Keratinocyte (primary cell): ENCODE measurements around the gene SAGE1. TPM values are rescaled to one million over a fixed set of nuclear protein-coding genes. Genes with fewer than 3 reads are reported as not detected.

Experiments used
- DNase-seq: peaks from one replicate; pipeline ENCODE4 v3.0.0-alpha.2; 2011; ENCODE audit warnings: low read depth, missing footprints, low spot score
- FAIRE-seq: peaks from 2 replicates; lab custom pipeline; 2011; peaks lifted over from hg19 to GRCh38; lab: Jason Lieb, UNC
- H2AFZ ChIP-seq: 2 replicates; pipeline ENCODE4 v1.6.0; 2012; ENCODE audit warnings: low read length, control low read depth, inconsistent platforms; ENCODE audit not compliant: control insufficient read depth
- H3K27ac ChIP-seq: 2 replicates; pipeline ENCODE4 v1.5.1; 2011; ENCODE audit warnings: low read length; ENCODE audit not compliant: control insufficient read depth, insufficient read depth
- H3K27me3 ChIP-seq: 3 replicates; pipeline ENCODE4 v1.6.0; 2011; ENCODE audit warnings: low read length; ENCODE audit not compliant: control insufficient read depth, insufficient read depth; ENCODE audit errors: extremely low read depth
- H3K36me3 ChIP-seq, 2 experiments: 2 replicates in 1 of 2; 3 replicates in 1 of 2; pipeline ENCODE4 v1.5.1; 2011; ENCODE audit warnings: low read length in 2 of 2, mild to moderate bottlenecking in 1 of 2; ENCODE audit not compliant: control insufficient read depth in 2 of 2, insufficient read depth in 2 of 2; ENCODE audit errors: extremely low read depth in 1 of 2
- H3K4me1 ChIP-seq: 3 replicates; pipeline ENCODE4 v1.5.1; 2011; ENCODE audit warnings: low read length; ENCODE audit not compliant: control insufficient read depth, insufficient read depth; ENCODE audit errors: extremely low read depth
- H3K4me2 ChIP-seq: 3 replicates; pipeline ENCODE4 v1.6.0; 2011; ENCODE audit warnings: low read depth, low read length; ENCODE audit not compliant: control insufficient read depth, insufficient read depth; ENCODE audit errors: extremely low read depth
- H3K4me3 ChIP-seq, 3 experiments: fragments of 200-600 bp in 1 of 3; sonication (generic) in 1 of 3; 2 replicates in 2 of 3; 3 replicates in 1 of 3; pipeline ENCODE4 v1.5.1; 2011 to 2016; ENCODE audit warnings: low read length in 3 of 3, mild to moderate bottlenecking in 3 of 3, control low read depth in 2 of 3, inconsistent platforms in 1 of 3, low read depth in 1 of 3, mixed read lengths in 1 of 3, mixed run types in 1 of 3, moderate library complexity in 1 of 3; ENCODE audit not compliant: control insufficient read depth in 2 of 3, insufficient read depth in 2 of 3; ENCODE audit errors: extremely low read depth in 1 of 3
- H3K79me2 ChIP-seq: 2 replicates; pipeline ENCODE4 v1.6.0; 2012; ENCODE audit warnings: low read length; ENCODE audit not compliant: control insufficient read depth, insufficient read depth
- H3K9ac ChIP-seq: 3 replicates; pipeline ENCODE4 v1.6.0; 2011; ENCODE audit warnings: low read length; ENCODE audit not compliant: control insufficient read depth, insufficient read depth; ENCODE audit errors: extremely low read depth
- H3K9me1 ChIP-seq: 3 replicates; pipeline ENCODE4 v1.6.0; 2011; ENCODE audit warnings: low read length; ENCODE audit not compliant: control insufficient read depth, insufficient read depth; ENCODE audit errors: extremely low read depth
- H3K9me3 ChIP-seq: 2 replicates; pipeline ENCODE4 v1.5.1; 2012; ENCODE audit warnings: low read depth, low read length; ENCODE audit not compliant: control insufficient read depth
- H4K20me1 ChIP-seq: 3 replicates; pipeline ENCODE4 v1.6.0; 2011; ENCODE audit warnings: low read length; ENCODE audit not compliant: control insufficient read depth, insufficient read depth; ENCODE audit errors: extremely low read depth
- CTCF ChIP-seq, 3 experiments: IDR thresholded peaks in 1 of 3; conservative IDR thresholded peaks in 1 of 3; optimal IDR thresholded peaks in 1 of 3; 2 replicates in 2 of 3; 3 replicates in 1 of 3; pipeline versions ENCODE3 to v1.5.1; 2011; ENCODE audit warnings: low read length in 3 of 3, mild to moderate bottlenecking in 3 of 3, moderate library complexity in 2 of 3, control low read depth in 1 of 3, inconsistent platforms in 1 of 3; ENCODE audit not compliant: insufficient read depth in 2 of 3; ENCODE audit errors: extremely low read depth in 1 of 3
- EZH2 ChIP-seq: IDR thresholded peaks from one replicate; pipeline ENCODE4 v1.6.1; 2012; ENCODE audit warnings: inconsistent platforms, mild to moderate bottlenecking, low read length, moderate library complexity
- dilution Hi-C: fragments of 300-500 bp; cut with MboI; formaldehyde crosslinking; loops from one replicate; pipeline ENCODE4 v1.7.0; 2020; ENCODE audit warnings: low sequenced_read_pairs; ENCODE audit not compliant: extremely low pct_ligation_motif_present
- polyA plus RNA-seq, 5 experiments: library from polyadenylated mRNA; depleted of rRNA in 3 of 5; stranded (reverse) in 3 of 5; stranded (forward) in 1 of 5; unstranded in 1 of 5; fragments of >200 nt; gene quantifications; 1 replicate in 1 of 5; 2 replicates in 3 of 5; 3 replicates in 1 of 5; pipeline versions ENCODE4 v1.2.1 to v1.2.3, GENCODE V29; 2011 to 2012; ENCODE audit warnings: missing spikeins in 2 of 5, low read depth in 1 of 5, low replicate concordance in 1 of 5

SAGE1 gene
- polyA plus RNA-seq, 1 donor (not counting 4 experiments of a cell fraction or from before 2014, with no cell fraction given) = not detected

- H3K4me2 ChIP-seq = no peak overlapping the region
- H3K9me1 ChIP-seq = no peaks in the 10 kb centered on the region
- TF ChIP-seq CTCF (optimal IDR thresholded peaks at IDR 0.05 in 1 of 3, IDR thresholded peaks at IDR 0.05 in 1 of 3, conservative IDR thresholded peaks at IDR 0.05 in 1 of 3; ENCODE audit: extremely low read depth in 1 of 3, insufficient read depth in 2 of 3, low read length in 3 of 3) (no peak), EZH2 (no peak)
- no peak overlapping the region for H2AFZ ChIP-seq
- H3K9me3 ChIP-seq = no peaks in the 10 kb centered on the region
- H3K79me2 ChIP-seq = no peaks in the 10 kb centered on the region
- no peak overlapping the region for H3K9ac ChIP-seq
- H3K36me3 ChIP-seq = no peaks in the 10 kb centered on the region
- no peaks in the 10 kb centered on the region for H4K20me1 ChIP-seq
- H3K4me1 ChIP-seq = no peaks in the 10 kb centered on the region
- H3K27ac ChIP-seq = no peak overlapping the region
- DNase-seq = no peak
- dilution Hi-C loops = no loop called here
- H3K4me3 ChIP-seq = no peak overlapping the region
- no peak for FAIRE-seq
- H3K27me3 ChIP-seq = no peaks in the 10 kb centered on the region
Observed at GRCh38 chrX:135944486-135944885, 51.0 kb downstream of the SAGE1 start.

GRCh38 chrX:135951291-135951690 lies 57.8 kb downstream of the SAGE1 start:
- Histone ChIP-seq H3K9me1 (no peaks in the 10 kb centered on the region), H3K79me2 (no peaks in the 10 kb centered on the region), H3K4me3 (no peak overlapping the region), H4K20me1 (no peaks in the 10 kb centered on the region), H3K4me1 (no peaks in the 10 kb centered on the region), H3K27me3 (no peaks in the 10 kb centered on the region), H3K36me3 (no peaks in the 10 kb centered on the region), H3K4me2 (no peak overlapping the region), H3K27ac (no peak overlapping the region), H3K9me3 (no peaks in the 10 kb centered on the region), H2AFZ (no peak overlapping the region), H3K9ac (no peak overlapping the region)
- DNase-seq = no peak
- TF ChIP-seq EZH2 = no peak
- no peak for TF ChIP-seq CTCF (optimal IDR thresholded peaks at IDR 0.05 in 1 of 3, IDR thresholded peaks at IDR 0.05 in 1 of 3, conservative IDR thresholded peaks at IDR 0.05 in 1 of 3; ENCODE audit: extremely low read depth in 1 of 3, insufficient read depth in 2 of 3, low read length in 3 of 3)
- dilution Hi-C loops = no loop called here
- no peak for FAIRE-seq

Other genes starting within 250 kb of the SAGE1 start
- not detected in 3 replicates for gene CT45A1, start 180.1 kb upstream of the SAGE1 start, polyA plus RNA-seq
- not detected in 3 replicates for gene CT45A3, start 125.5 kb upstream of the SAGE1 start, polyA plus RNA-seq
- gene CT45A5, start 108.2 kb upstream of the SAGE1 start, polyA plus RNA-seq = not detected in 3 replicates
- gene CT45A6, start 90.9 kb upstream of the SAGE1 start, polyA plus RNA-seq = not detected in 3 replicates
- not detected in 3 replicates for gene CT45A2, start 73.7 kb upstream of the SAGE1 start, polyA plus RNA-seq
- not detected in 3 replicates for gene CT45A7, start 56.4 kb upstream of the SAGE1 start, polyA plus RNA-seq
- gene CT45A8, start 39.2 kb upstream of the SAGE1 start, polyA plus RNA-seq = not detected in 3 replicates
- gene CT45A9, start 21.9 kb upstream of the SAGE1 start, polyA plus RNA-seq = not detected in 3 replicates
- gene CT45A10, start 272 bp upstream of the SAGE1 start, polyA plus RNA-seq = not detected in 3 replicates
- 10.4 to 19.8 TPM (median 14.8 TPM) in 3 replicates for gene MMGT1, start 80.3 kb downstream of the SAGE1 start, polyA plus RNA-seq
- gene SLC9A6, start 91.7 kb downstream of the SAGE1 start, polyA plus RNA-seq = 11.0 to 17.4 TPM (median 14.0 TPM) in 3 replicates